GM12878 (cell line): Measurements from ENCODE around the gene TMEM17. TPM values are rescaled to one million over a fixed set of nuclear protein-coding genes. Genes with fewer than 3 reads are reported as not detected.

Experiments
- ATAC-seq: fragments of 200-7000 bp; cut with Tn5 transposase; 3 replicates; pipeline ENCODE4 v1.9.1; 2020; ENCODE audit warnings: mild to moderate bottlenecking, moderate library complexity
- BruUV-seq: library from RNA; stranded (reverse); fragments of 400-500 nt; replicated peaks from 2 replicates; lab custom pipeline; 2021; lab: Mats Ljungman, UMichigan
- CTCF ChIA-PET: fragments of 300-600 bp; sonication (Branson Sonifier 250); formaldehyde crosslinking; extraction: SDS; loops from one replicate; lab custom pipeline; 2021; ENCODE audit warnings: inconsistent platforms; lab: Yijun Ruan, JAX
- POLR2A ChIA-PET: fragments of 350-600 bp; formaldehyde crosslinking; extraction: SDS; loops from one replicate; lab custom pipeline; 2021; ENCODE audit warnings: inconsistent platforms; lab: Charles Lee
- RAD21 ChIA-PET: fragments of 300-600 bp; sonication (Branson Sonifier 250); formaldehyde crosslinking; loops from one replicate; lab custom pipeline; 2023; ENCODE audit warnings: antibody characterized with exemption; ENCODE audit not compliant: unreplicated experiment; lab: Charles Lee
- SMC1A ChIA-PET: fragments of 300-600 bp; sonication (Branson Sonifier 250); formaldehyde crosslinking; loops from one replicate; lab custom pipeline; 2023; ENCODE audit not compliant: unreplicated experiment, uncharacterized antibody; lab: Charles Lee
- DNase-seq: peaks from one replicate; pipeline ENCODE4 v3.0.0-alpha.2; 2011; ENCODE audit warnings: low read depth, low spot score
- FAIRE-seq: peaks from 3 replicates; lab custom pipeline; 2011; peaks lifted over from hg19 to GRCh38; lab: Jason Lieb, UNC
- H2AFZ ChIP-seq: 2 replicates; pipeline ENCODE4 v1.6.0; 2011; ENCODE audit warnings: low read depth, low read length, control low read depth; ENCODE audit not compliant: control insufficient read depth
- H3K27ac ChIP-seq: 2 replicates; pipeline ENCODE4 v1.5.1; 2011; ENCODE audit warnings: control low read depth; ENCODE audit not compliant: control insufficient read depth, insufficient read depth
- H3K27me3 ChIP-seq, 2 experiments: replicated peaks in 1 of 2; 2 replicates each; pipeline versions ENCODE4 v1.6.0 to v1.6.1; 2011; ENCODE audit warnings: low read length in 1 of 2; ENCODE audit not compliant: control insufficient read depth in 2 of 2, insufficient read depth in 2 of 2
- H3K36me3 ChIP-seq, 2 experiments: 2 replicates each; pipeline ENCODE4 v1.5.1; 2011; ENCODE audit warnings: low read length in 1 of 2; ENCODE audit not compliant: control insufficient read depth in 2 of 2, insufficient read depth in 2 of 2
- H3K4me1 ChIP-seq: 2 replicates; pipeline ENCODE4 v1.6.1; 2011; ENCODE audit warnings: mild to moderate bottlenecking, low read length, moderate library complexity, mixed read lengths; ENCODE audit not compliant: control insufficient read depth, insufficient read depth
- H3K4me2 ChIP-seq: 2 replicates; pipeline ENCODE4 v1.6.0; 2011; ENCODE audit warnings: control low read depth; ENCODE audit not compliant: control insufficient read depth, insufficient read depth
- H3K4me3 ChIP-seq: fragments of 200-600 bp; sonication (generic); 2 replicates; pipeline ENCODE4 v1.5.1; 2016
- H3K79me2 ChIP-seq: 2 replicates; pipeline ENCODE4 v1.6.0; 2011; ENCODE audit warnings: low read length; ENCODE audit not compliant: control insufficient read depth, insufficient read depth
- H3K9ac ChIP-seq: 2 replicates; pipeline ENCODE4 v1.8.0; 2011; ENCODE audit warnings: low read length, control low read depth, mixed read lengths; ENCODE audit not compliant: control insufficient read depth, insufficient read depth
- H3K9me3 ChIP-seq: replicated peaks from 3 replicates; pipeline ENCODE4 v1.5.1; 2011; ENCODE audit warnings: mild to moderate bottlenecking, low read length; ENCODE audit not compliant: control insufficient read depth, insufficient read depth
- H4K20me1 ChIP-seq: 2 replicates; pipeline ENCODE4 v1.6.0; 2011; ENCODE audit not compliant: control insufficient read depth, insufficient read depth
- CBFB ChIP-seq: IDR thresholded peaks from 2 replicates; pipeline ENCODE4 v1.6.1; 2016; ENCODE audit warnings: antibody characterized with exemption, low read depth
- EZH2 ChIP-seq: IDR thresholded peaks from 2 replicates; pipeline ENCODE4 v1.6.1; 2012; ENCODE audit warnings: low read depth, mild to moderate bottlenecking, control low read depth, inconsistent platforms, low read length, borderline replicate concordance; ENCODE audit not compliant: control insufficient read depth
- MTA3 ChIP-seq: IDR thresholded peaks from 2 replicates; pipeline ENCODE4 v1.6.1; 2012; ENCODE audit warnings: low read length, inconsistent platforms, borderline replicate concordance
- NFYA ChIP-seq: IDR thresholded peaks from 2 replicates; pipeline ENCODE4 v1.6.1; 2011; ENCODE audit warnings: low read depth, mild to moderate bottlenecking, low read length, improper control_type of control experiment, borderline replicate concordance
- PAX8 ChIP-seq: fragments of 450-650 bp; IDR thresholded peaks from 2 replicates; pipeline ENCODE4 v1.6.1; 2017; ENCODE audit warnings: mild to moderate bottlenecking, moderate library complexity
- POLR2AphosphoS2 ChIP-seq: IDR thresholded peaks from 2 replicates; pipeline ENCODE4 v1.6.1; 2011; ENCODE audit warnings: low read depth, mild to moderate bottlenecking, low read length, improper control_type of control experiment, moderate library complexity
- POLR2AphosphoS5 ChIP-seq: IDR thresholded peaks from 2 replicates; pipeline ENCODE4 v1.6.1; 2011; ENCODE audit warnings: mild to moderate bottlenecking, low read length, inconsistent platforms
- RELA ChIP-seq: fragments of 450-650 bp; IDR thresholded peaks from 2 replicates; pipeline ENCODE4 v1.8.0; 2014; ENCODE audit warnings: borderline replicate concordance; ENCODE audit not compliant: partially characterized antibody
- SMARCA5 ChIP-seq: fragments of 450-650 bp; IDR thresholded peaks from 2 replicates; pipeline ENCODE4 v1.6.1; 2017; ENCODE audit warnings: mild to moderate bottlenecking
- SRF ChIP-seq, 2 experiments: IDR thresholded peaks; 2 replicates each; pipeline ENCODE4 v1.6.1; 2011; ENCODE audit warnings: low read depth in 2 of 2, low read length in 2 of 2, mild to moderate bottlenecking in 1 of 2, moderate library complexity in 1 of 2
- STAT3 ChIP-seq: IDR thresholded peaks from 2 replicates; pipeline ENCODE4 v1.6.1; 2011; ENCODE audit warnings: low read depth, low read length, improper control_type of control experiment
- WGBS: methylation state at CpG from one replicate; pipeline ENCODE4 v1.1.6; 2016; ENCODE audit warnings: low lambda C conversion rate; ENCODE audit not compliant: insufficient replicate concordance, insufficient coverage; ENCODE audit errors: missing lambda C conversion rate; 5-methylcytosine and 5-hydroxymethylcytosine counted together
- in situ Hi-C: fragments of 300-500 bp; cut with MboI; formaldehyde crosslinking; loops from 9 replicates; pipeline ENCODE4 v1.14.3; 2018; ENCODE audit warnings: mixed read lengths
- intact Hi-C: fragments of 100-400 bp; cut with micrococcal nuclease; formaldehyde crosslinking; loops from one replicate; pipeline ENCODE4 v1.14.2; 2022; ENCODE audit not compliant: unreplicated experiment
- polyA plus RNA-seq, 11 experiments: library from polyadenylated mRNA; depleted of rRNA in 4 of 11; unstranded in 6 of 11; stranded (reverse) in 5 of 11; fragments of >200 nt; fragmentation: Nextera tagmentation in 4 of 11; fragmentation: Illumina TruSeq in 1 of 11; extraction: Ambion mirVana in 4 of 11; extraction: Trizol in 1 of 11; gene quantifications; 1 replicate in 1 of 11; 2 replicates in 10 of 11; pipeline versions ENCODE4 v1.2.1 to v1.2.3, GENCODE V29; 2011 to 2016; ENCODE audit warnings: inconsistent platforms in 2 of 11, missing spikeins in 2 of 11, low read depth in 1 of 11
- total RNA-seq, 4 experiments: library from RNA; depleted of rRNA in 3 of 4; stranded (reverse); fragments of >200 nt in 3 of 4; fragmentation: Illumina TruSeq in 1 of 4; extraction: Trizol in 1 of 4; gene quantifications; 2 replicates each; pipeline versions ENCODE4 v1.2.1 to v1.2.3, GENCODE V29; 2013 to 2021
- TF ChIP-seq, protein P1 (sequence below): fragments of 450-650 bp; IDR thresholded peaks from 2 replicates; pipeline ENCODE4 v1.6.1; 2018; ENCODE audit warnings: borderline replicate concordance, mild to moderate bottlenecking; ENCODE audit not compliant: partially characterized antibody
- TF ChIP-seq, protein P2 (sequence below): fragments of 150-350 bp; IDR thresholded peaks from 2 replicates; pipeline ENCODE4 v1.6.1; 2014; ENCODE audit warnings: mild to moderate bottlenecking, low read depth, low read length
- TF ChIP-seq, protein P3 (sequence below): IDR thresholded peaks from 2 replicates; pipeline ENCODE4 v1.6.1; 2011; ENCODE audit warnings: mild to moderate bottlenecking, low read depth, low read length, moderate library complexity; ENCODE audit not compliant: insufficient replicate concordance

The TMEM17 gene
- total and polyA plus RNA-seq, 10 of the 15 experiments (the other 5 are each of a cell fraction or from before 2014, with no cell fraction given), result 0.87 to 2.6 (median 1.4) TPM

DNA sequence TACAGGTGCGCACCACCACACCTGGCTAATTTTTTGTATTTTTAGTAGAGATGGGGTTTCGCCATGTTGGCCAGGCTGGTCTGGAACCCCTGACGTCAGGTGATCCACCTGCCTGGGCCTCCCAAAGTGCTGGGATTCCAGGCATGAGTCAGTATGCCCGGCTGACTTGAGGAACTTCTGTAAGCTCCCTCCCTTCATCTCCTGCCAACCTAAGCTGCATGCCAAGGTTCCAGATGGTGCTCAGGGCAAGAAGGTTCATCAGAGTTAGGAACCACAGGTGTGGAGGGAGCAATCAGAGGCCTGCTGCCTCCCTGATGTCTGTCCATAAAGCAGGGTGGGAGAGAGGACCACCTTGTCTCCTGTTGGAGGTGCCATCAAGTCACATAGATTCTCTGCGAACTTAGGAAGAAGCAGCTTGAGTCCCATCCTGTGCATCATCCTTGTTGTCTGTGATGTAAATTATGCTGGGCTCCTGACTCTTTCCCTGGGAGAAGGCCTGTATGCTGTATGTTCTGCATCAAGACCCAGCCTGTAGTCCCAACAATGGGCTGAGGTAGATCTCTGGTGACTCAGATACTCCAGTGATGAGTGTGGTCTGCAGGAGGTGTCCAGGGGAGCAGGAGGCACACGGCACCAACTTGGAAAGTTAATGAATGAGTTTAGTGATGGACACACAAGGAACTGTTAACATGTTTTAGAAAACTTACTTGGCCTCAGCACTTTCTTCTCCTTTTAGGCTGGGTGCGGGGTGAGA, 53.1 kb downstream of the TMEM17 start (continued):
- TF ChIP-seq SRF (IDR thresholded peaks at IDR 0.05; ENCODE audit: low read depth in 2 of 2, low read length in 2 of 2) (no peak), POLR2AphosphoS5 (no peak)

DNA sequence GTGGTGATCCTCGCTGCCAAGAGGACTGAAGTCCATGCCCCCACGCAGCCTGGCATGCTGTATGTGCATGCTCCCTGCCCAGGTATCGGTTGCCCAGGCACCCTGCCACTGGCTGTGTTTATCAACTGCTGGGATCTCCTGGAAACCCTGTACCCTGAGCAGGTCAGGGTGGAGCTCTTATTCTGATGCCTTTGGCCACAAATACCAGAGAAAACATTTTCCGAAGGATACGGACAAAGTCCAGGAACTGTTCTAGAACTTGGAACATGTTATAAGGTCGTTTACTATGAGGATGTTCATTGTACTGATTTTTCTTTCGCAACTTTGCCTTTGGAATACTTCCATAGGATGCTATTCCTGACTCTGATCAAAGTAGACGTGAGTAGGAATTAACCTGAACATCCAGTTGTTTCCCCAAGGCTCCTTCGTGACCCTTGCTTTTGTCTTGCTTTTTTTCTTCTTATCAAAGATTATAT, 55.2 kb downstream of the TMEM17 start:
- Histone ChIP-seq H3K4me2 (no peak overlapping the region), H3K4me1 (no peaks in the 10 kb centered on the region), H3K79me2 (no peaks in the 10 kb centered on the region), H2AFZ (no peak overlapping the region), H4K20me1 (no peaks in the 10 kb centered on the region), H3K36me3 (no peaks in the 10 kb centered on the region), H3K9ac (no peak overlapping the region), H3K27ac (no peak overlapping the region), H3K27me3 (no peaks in the 10 kb centered on the region), H3K9me3 (no peaks in the 10 kb centered on the region), H3K4me3 (no peak overlapping the region)
- ChIA-PET CTCF (interaction anchor here (1.0 kb wide), 1 partner anchor 325 kb away, joined by 3 read pairs; no protein-coding TSS in a partner anchor), SMC1A (interaction anchor here (1.6 kb wide), 1 partner anchor 325 kb away, joined by 5 read pairs; no protein-coding TSS in a partner anchor), POLR2A (no interaction called here), RAD21 (interaction anchor here (0.8 to 2.2 kb wide), 2 partner anchors 325 to 457 kb away, joined by 3 to 6 read pairs; no protein-coding TSS in a partner anchor)
- no TSS peak for BruUV-seq
- intact Hi-C loops, result loop anchor here (10.0 kb wide), 1 partner anchor 604 kb away; the partner anchor contains the start of gene OTX1
- 60% methylated on average over 9 of the region's 9 CpGs for WGBS
- FAIRE-seq, result no peak
- in situ Hi-C loops, result loop anchor here (25.0 kb wide), 1 partner anchor 1037 kb away; no protein-coding TSS in a partner anchor
- ATAC-seq, result no peak
- TF ChIP-seq EZH2 (no peak), CBFB (no peak), STAT3 (no peak), SMARCA5 (no peak), MTA3 (no peak), NFYA (no peak), POLR2AphosphoS2 (no peak), POLR2AphosphoS5 (no peak), PAX8 (no peak), RELA (no peak)
- TF ChIP-seq, protein P1, sequence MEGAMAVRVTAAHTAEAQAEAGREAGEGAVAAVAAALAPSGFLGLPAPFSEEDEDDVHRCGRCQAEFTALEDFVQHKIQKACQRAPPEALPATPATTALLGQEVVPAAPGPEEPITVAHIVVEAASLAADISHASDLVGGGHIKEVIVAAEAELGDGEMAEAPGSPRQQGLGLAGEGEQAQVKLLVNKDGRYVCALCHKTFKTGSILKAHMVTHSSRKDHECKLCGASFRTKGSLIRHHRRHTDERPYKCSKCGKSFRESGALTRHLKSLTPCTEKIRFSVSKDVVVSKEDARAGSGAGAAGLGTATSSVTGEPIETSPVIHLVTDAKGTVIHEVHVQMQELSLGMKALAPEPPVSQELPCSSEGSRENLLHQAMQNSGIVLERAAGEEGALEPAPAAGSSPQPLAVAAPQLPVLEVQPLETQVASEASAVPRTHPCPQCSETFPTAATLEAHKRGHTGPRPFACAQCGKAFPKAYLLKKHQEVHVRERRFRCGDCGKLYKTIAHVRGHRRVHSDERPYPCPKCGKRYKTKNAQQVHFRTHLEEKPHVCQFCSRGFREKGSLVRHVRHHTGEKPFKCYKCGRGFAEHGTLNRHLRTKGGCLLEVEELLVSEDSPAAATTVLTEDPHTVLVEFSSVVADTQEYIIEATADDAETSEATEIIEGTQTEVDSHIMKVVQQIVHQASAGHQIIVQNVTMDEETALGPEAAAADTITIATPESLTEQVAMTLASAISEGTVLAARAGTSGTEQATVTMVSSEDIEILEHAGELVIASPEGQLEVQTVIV, result no peak
- TF ChIP-seq, protein P2, sequence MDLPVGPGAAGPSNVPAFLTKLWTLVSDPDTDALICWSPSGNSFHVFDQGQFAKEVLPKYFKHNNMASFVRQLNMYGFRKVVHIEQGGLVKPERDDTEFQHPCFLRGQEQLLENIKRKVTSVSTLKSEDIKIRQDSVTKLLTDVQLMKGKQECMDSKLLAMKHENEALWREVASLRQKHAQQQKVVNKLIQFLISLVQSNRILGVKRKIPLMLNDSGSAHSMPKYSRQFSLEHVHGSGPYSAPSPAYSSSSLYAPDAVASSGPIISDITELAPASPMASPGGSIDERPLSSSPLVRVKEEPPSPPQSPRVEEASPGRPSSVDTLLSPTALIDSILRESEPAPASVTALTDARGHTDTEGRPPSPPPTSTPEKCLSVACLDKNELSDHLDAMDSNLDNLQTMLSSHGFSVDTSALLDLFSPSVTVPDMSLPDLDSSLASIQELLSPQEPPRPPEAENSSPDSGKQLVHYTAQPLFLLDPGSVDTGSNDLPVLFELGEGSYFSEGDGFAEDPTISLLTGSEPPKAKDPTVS, result no peak
- TF ChIP-seq, protein P3, sequence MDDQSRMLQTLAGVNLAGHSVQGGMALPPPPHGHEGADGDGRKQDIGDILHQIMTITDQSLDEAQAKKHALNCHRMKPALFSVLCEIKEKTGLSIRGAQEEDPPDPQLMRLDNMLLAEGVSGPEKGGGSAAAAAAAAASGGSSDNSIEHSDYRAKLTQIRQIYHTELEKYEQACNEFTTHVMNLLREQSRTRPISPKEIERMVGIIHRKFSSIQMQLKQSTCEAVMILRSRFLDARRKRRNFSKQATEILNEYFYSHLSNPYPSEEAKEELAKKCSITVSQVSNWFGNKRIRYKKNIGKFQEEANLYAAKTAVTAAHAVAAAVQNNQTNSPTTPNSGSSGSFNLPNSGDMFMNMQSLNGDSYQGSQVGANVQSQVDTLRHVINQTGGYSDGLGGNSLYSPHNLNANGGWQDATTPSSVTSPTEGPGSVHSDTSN, result no peak
- DNase-seq, result no peak
